Activated naive CD4-positive, alpha-beta T cell treated with anti-CD3 and anti-CD28 coated beads for 36 hours (primary cell): ENCODE data around the gene CTLA4. TPM values are rescaled to one million over a fixed set of nuclear protein-coding genes. Genes with fewer than 3 reads are reported as not detected.

Source experiments
- CTCF ChIA-PET: fragments of 350-600 bp; sonication (Branson Sonifier 250); formaldehyde crosslinking; loops from one replicate; lab custom pipeline; 2021; ENCODE audit warnings: antibody characterized with exemption; lab: Charles Lee
- DNase-seq: peaks from one replicate; pipeline ENCODE4 v3.0.0-alpha.2; 2020
- H3K27ac Mint-ChIP-seq: one replicate; pipeline ENCODE4 v1.8.0; 2021; ENCODE audit warnings: mild to moderate bottlenecking, mixed read lengths
- H3K27me3 Mint-ChIP-seq: one replicate; pipeline ENCODE4 v1.8.0; 2021; ENCODE audit warnings: low read depth, mixed read lengths
- H3K36me3 Mint-ChIP-seq: one replicate; pipeline ENCODE4 v1.8.0; 2021; ENCODE audit warnings: low read depth, mixed read lengths
- H3K4me1 Mint-ChIP-seq: one replicate; pipeline ENCODE4 v1.8.0; 2021; ENCODE audit warnings: low read depth, mixed read lengths
- H3K4me3 Mint-ChIP-seq: one replicate; pipeline ENCODE4 v1.8.0; 2021; ENCODE audit warnings: mild to moderate bottlenecking, moderate library complexity, mixed read lengths
- H3K9me3 Mint-ChIP-seq: one replicate; pipeline ENCODE4 v1.8.0; 2021; ENCODE audit warnings: mixed read lengths
- intact Hi-C: fragments of 100-400 bp; cut with micrococcal nuclease; formaldehyde crosslinking; loops from one replicate; pipeline ENCODE4 v1.15.1; 2023
- total RNA-seq, 2 experiments: library from RNA; stranded (reverse); gene quantifications; one replicate each; pipeline ENCODE4 v1.2.3, GENCODE V29; 2021

Gene CTLA4
- 10 to 100 TPM; 65.2 to 69.7 TPM for total RNA-seq

DNA sequence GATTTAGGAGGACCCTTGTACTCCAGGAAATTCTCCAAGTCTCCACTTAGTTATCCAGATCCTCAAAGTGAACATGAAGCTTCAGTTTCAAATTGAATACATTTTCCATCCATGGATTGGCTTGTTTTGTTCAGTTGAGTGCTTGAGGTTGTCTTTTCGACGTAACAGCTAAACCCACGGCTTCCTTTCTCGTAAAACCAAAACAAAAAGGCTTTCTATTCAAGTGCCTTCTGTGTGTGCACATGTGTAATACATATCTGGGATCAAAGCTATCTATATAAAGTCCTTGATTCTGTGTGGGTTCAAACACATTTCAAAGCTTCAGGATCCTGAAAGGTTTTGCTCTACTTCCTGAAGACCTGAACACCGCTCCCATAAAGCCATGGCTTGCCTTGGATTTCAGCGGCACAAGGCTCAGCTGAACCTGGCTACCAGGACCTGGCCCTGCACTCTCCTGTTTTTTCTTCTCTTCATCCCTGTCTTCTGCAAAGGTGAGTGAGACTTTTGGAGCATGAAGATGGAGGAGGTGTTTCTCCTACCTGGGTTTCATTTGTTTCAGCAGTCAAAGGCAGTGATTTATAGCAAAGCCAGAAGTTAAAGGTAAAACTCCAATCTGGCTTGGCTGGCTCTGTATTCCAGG lies at the start of gene CTLA4:
CTLA4 (plus strand) TSS at position 211 of the 640 bp plus-strand sequence; CDS start at position 383, 172 bp downstream.
- Mint-ChIP-seq H3K4me3 (peak within 1 kb of the TSS; percentile 92), H3K27me3 (no peaks in the 10 kb centered on the region), H3K27ac (peak within 1 kb of the TSS; percentile 99), H3K36me3 (peaks cover 40% of the 10 kb centered on the region), H3K9me3 (peaks cover 7% of the 10 kb centered on the region), H3K4me1 (peaks cover 50% of the 10 kb centered on the region)
- CTCF ChIA-PET: interaction anchor here (0.7 to 5.7 kb wide), 9 partner anchors 8 to 127 kb away, joined by 3 to 28 read pairs (median 5); no protein-coding TSS in a partner anchor
- intact Hi-C loops: loop anchor here (1.0 to 10.0 kb wide), 4 partner anchors 56 to 1600 kb away; partner anchors contain the start of genes FAM117B and NOP58
- DNase-seq: peak; percentile 60

DNA sequence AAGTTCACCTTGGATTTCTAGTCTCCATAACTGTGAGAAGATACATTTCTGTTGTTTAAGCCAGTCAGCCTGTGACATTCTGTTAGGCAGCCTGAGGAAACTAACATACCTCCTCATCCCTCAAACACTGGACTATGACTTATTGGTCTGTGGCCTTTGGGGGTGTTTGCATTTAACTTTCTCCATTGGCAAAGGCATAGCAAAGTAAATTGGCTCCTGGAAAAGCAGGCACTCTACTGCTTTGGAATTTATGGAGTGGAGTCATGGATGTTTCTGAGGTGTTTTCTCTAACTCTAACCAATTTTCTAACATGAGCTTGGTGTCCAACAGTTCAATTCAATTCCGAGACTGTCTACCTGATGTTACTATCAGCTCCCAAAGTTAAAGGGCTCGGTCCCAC lies 48.9 kb upstream of the CTLA4 start:
- no peaks in the 10 kb centered on the region for H3K27me3 Mint-ChIP-seq
- H3K4me1 Mint-ChIP-seq: peaks cover 33% of the 10 kb centered on the region
- no peak overlapping the region for H3K27ac Mint-ChIP-seq
- no peak overlapping the region for H3K4me3 Mint-ChIP-seq
- no peaks in the 10 kb centered on the region for H3K36me3 Mint-ChIP-seq
- DNase-seq: no peak
- CTCF ChIA-PET: interaction anchor here (0.8 to 2.4 kb wide), 3 partner anchors 11 to 334 kb away, joined by 3 to 8 read pairs (median 5); no protein-coding TSS in a partner anchor
- H3K9me3 Mint-ChIP-seq: no peaks in the 10 kb centered on the region
- intact Hi-C loops: loop anchor here (10.0 kb wide), 1 partner anchor 1234 kb away; no protein-coding TSS in a partner anchor

DNA sequence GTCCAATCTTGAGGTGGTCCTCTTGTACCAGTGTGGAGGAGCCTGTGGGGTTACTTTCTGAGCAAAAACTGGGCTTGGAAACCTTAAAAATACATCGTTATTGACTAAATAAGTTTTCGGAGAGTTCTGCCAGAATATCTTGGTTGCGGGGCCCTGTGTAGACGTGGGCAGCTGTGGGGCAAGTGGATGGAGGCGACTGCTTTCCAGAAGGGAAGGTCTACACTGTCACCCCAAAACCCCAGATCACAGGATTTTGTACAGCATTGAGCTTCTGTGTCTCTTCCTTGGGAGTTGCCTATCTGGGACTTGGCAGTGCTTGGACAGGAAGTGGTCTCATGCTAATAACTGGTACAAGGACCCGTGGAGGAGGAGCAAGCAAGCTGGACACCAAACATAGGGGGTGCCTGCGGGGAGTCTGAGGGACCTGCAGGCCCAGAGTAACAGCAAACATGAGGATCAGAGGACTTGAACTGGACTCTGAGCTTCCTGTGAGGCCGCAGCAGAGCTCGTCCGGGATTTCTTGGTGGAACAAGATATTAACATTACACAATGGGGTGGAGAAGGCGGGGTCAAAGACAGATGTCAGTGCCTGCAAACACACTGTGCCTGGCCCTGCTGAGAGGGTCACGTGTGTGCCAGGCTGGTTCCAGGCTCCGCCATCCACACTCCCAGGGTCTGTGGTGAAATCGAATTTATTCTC lies 48.0 kb upstream of the CTLA4 start:
- intact Hi-C loops: loop anchor here (10.0 kb wide), 1 partner anchor 1235 kb away; no protein-coding TSS in a partner anchor
- H3K9me3 Mint-ChIP-seq: no peaks in the 10 kb centered on the region
- CTCF ChIA-PET: interaction anchor here (0.7 to 1.2 kb wide), 2 partner anchors 11 to 335 kb away, joined by 3 to 5 read pairs; no protein-coding TSS in a partner anchor
- no peak overlapping the region for H3K27ac Mint-ChIP-seq
- no peak for DNase-seq
- H3K4me1 Mint-ChIP-seq: peaks cover 33% of the 10 kb centered on the region
- no peak overlapping the region for H3K4me3 Mint-ChIP-seq
- H3K36me3 Mint-ChIP-seq: no peaks in the 10 kb centered on the region
- no peaks in the 10 kb centered on the region for H3K27me3 Mint-ChIP-seq

DNA sequence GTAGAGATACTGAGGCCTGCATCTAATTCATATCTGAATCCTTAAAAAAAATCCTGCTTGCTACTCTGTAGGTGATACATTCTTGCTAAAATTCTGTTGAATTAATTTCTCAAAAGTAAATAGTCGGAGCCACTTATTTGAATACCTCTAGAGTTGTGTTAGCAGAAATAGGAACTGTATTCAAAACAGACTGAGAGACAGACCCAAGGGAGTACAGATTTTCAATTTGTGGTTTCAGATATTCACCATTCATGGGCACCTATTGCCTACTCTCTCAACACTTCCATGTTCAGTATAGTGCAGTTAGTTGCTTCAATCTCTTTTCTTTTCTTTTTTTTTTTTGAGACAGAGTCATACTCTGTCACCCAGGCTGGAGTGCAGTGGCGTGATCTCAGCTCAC lies 46.6 kb upstream of the CTLA4 start:
- no peak for DNase-seq
- intact Hi-C loops: no loop called here
- H3K36me3 Mint-ChIP-seq: no peaks in the 10 kb centered on the region
- no peak overlapping the region for H3K4me3 Mint-ChIP-seq
- H3K27ac Mint-ChIP-seq: no peak overlapping the region
- CTCF ChIA-PET: interaction anchor here (0.6 kb wide), 1 partner anchor 9 kb away, joined by 3 read pairs; no protein-coding TSS in a partner anchor
- peaks cover 32% of the 10 kb centered on the region for H3K4me1 Mint-ChIP-seq
- no peaks in the 10 kb centered on the region for H3K27me3 Mint-ChIP-seq
- no peaks in the 10 kb centered on the region for H3K9me3 Mint-ChIP-seq

DNA sequence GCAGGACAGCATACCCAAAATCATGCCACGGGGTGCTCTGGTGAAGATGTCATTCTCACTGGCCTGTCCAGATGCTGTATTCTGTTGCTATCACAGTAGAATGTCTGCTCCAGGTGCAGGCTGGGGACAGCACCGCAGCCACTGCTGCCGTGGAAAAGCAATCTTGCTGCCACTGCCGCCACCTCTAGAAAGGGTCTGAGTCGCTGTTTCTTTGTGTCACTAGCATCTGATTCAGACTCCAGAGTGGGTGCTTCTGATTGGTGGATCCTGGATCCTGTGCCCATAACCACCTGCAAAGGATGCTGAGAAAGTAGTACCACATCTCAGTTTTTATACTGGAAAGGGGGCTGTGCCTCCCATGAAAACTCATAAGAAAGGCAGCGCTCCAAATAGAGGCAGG lies 45.3 kb upstream of the CTLA4 start:
- Mint-ChIP-seq H3K27me3 (no peaks in the 10 kb centered on the region), H3K27ac (no peak overlapping the region), H3K4me1 (peaks cover 33% of the 10 kb centered on the region), H3K9me3 (no peaks in the 10 kb centered on the region), H3K36me3 (peaks cover 3% of the 10 kb centered on the region), H3K4me3 (no peak overlapping the region)
- CTCF ChIA-PET: interaction anchor here (0.8 to 1.7 kb wide), 3 partner anchors 83 to 383 kb away, joined by 3 to 5 read pairs (median 4); no protein-coding TSS in a partner anchor
- intact Hi-C loops: no loop called here
- peak; percentile 36 for DNase-seq

DNA sequence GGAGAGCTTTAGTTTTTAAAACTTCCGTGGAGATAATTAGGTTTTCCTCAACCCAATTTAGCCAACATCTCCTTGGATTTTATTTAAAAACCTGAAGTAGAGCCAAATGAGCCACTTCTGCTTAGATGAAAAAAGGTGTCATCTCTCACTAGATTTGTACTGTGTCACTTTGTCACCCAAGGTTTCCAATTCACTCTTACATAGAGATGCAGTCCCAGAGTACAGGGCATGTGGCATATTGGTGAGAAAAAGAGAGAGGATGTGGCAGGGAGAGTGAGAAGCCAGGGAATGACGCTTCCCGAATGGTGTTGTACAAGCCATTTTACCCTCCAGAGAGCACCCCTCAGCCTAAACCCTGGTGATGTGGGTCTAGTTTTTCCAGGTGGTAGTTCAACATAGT lies 44.4 kb upstream of the CTLA4 start:
- H3K27me3 Mint-ChIP-seq: no peaks in the 10 kb centered on the region
- H3K4me3 Mint-ChIP-seq: no peak overlapping the region
- no peak overlapping the region for H3K27ac Mint-ChIP-seq
- peaks cover 3% of the 10 kb centered on the region for H3K9me3 Mint-ChIP-seq
- CTCF ChIA-PET: interaction anchor here (1.6 to 1.7 kb wide), 2 partner anchors 82 to 384 kb away, joined by 3 to 5 read pairs; no protein-coding TSS in a partner anchor
- intact Hi-C loops: no loop called here
- peaks cover 5% of the 10 kb centered on the region for H3K36me3 Mint-ChIP-seq
- H3K4me1 Mint-ChIP-seq: peaks cover 33% of the 10 kb centered on the region
- no peak for DNase-seq

DNA sequence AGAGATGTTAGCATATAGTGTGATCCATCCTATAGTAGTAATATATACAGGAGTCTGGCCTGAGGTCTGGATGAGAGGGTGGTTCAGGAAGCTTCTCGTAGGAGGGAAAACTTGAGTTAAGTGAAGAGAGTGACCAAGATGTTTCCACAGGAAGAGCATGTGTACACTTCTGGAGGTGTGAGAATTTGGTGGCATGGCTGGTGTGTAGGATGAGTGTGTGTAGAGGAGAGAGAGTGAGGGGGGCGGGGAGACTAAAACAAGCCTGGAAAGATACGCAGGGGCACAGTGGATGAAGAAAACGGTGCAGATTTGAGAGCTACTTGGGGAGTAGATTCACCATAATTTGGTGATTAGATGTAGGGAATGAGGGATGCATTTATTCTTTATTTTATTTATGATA lies 43.5 kb upstream of the CTLA4 start:
- no peak overlapping the region for H3K4me3 Mint-ChIP-seq
- H3K36me3 Mint-ChIP-seq: peaks cover 5% of the 10 kb centered on the region
- no peak overlapping the region for H3K27ac Mint-ChIP-seq
- no peaks in the 10 kb centered on the region for H3K27me3 Mint-ChIP-seq
- CTCF ChIA-PET: interaction anchor here (0.7 to 1.3 kb wide), 2 partner anchors 10 to 86 kb away, joined by 3 to 4 read pairs; no protein-coding TSS in a partner anchor
- intact Hi-C loops: loop anchor here (2.0 kb wide), 1 partner anchor 85 kb away; no protein-coding TSS in a partner anchor
- DNase-seq: peak; percentile 41
- peaks cover 33% of the 10 kb centered on the region for H3K4me1 Mint-ChIP-seq
- H3K9me3 Mint-ChIP-seq: peaks cover 3% of the 10 kb centered on the region

DNA sequence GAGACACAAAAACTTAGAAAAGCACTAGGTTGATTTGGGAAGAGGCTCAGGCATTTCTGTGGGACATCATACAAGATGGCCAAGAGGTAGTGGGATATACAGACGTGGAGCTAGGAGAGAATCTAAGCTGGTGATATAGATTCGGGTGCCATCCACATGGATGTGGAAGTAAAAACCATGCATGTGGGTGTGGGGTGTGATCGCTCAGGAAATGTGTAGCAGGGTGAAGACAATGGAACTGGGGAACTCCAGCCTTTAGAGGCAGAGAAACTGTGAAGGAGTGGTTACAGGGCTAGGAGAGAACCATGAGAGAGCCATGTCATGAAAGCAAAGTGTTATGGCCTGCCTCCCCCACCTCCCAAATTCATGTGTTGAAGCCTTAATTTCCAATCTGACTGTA lies 43.0 kb upstream of the CTLA4 start:
- Mint-ChIP-seq H3K27me3 (no peaks in the 10 kb centered on the region), H3K27ac (peak overlapping the region; percentile 6), H3K4me1 (peaks cover 34% of the 10 kb centered on the region), H3K9me3 (peaks cover 3% of the 10 kb centered on the region), H3K4me3 (no peak overlapping the region), H3K36me3 (peaks cover 5% of the 10 kb centered on the region)
- intact Hi-C loops: loop anchor here (2.0 kb wide), 1 partner anchor 84 kb away; no protein-coding TSS in a partner anchor
- CTCF ChIA-PET: interaction anchor here (1.3 kb wide), 1 partner anchor 85 kb away, joined by 4 read pairs; no protein-coding TSS in a partner anchor
- peak; percentile 41 for DNase-seq

DNA sequence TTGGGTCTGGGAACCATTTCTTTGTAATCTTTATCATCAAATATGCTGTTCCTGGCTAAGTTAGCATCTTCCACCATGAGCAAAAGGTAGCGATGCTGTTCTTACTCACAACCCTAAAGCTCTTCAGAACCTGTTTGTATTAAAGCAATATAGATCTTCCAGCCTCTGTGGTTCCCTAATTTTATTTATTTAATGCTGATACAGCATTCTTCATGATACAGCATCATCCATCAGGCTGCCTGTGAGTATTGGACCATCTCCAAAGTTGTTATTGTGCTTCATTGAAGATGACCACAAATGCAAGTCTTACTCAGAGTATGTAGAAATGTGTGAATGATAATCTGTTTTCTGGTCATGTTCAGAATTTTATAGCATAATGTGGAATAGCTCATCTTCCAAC lies 40.9 kb upstream of the CTLA4 start:
- intact Hi-C loops: no loop called here
- peaks cover 47% of the 10 kb centered on the region for H3K4me1 Mint-ChIP-seq
- H3K4me3 Mint-ChIP-seq: no peak overlapping the region
- H3K36me3 Mint-ChIP-seq: peaks cover 5% of the 10 kb centered on the region
- no peak overlapping the region for H3K27ac Mint-ChIP-seq
- H3K27me3 Mint-ChIP-seq: no peaks in the 10 kb centered on the region
- DNase-seq: no peak
- CTCF ChIA-PET: interaction anchor here (0.6 kb wide), 1 partner anchor 536 kb away, joined by 3 read pairs; no protein-coding TSS in a partner anchor
- H3K9me3 Mint-ChIP-seq: peaks cover 3% of the 10 kb centered on the region

DNA sequence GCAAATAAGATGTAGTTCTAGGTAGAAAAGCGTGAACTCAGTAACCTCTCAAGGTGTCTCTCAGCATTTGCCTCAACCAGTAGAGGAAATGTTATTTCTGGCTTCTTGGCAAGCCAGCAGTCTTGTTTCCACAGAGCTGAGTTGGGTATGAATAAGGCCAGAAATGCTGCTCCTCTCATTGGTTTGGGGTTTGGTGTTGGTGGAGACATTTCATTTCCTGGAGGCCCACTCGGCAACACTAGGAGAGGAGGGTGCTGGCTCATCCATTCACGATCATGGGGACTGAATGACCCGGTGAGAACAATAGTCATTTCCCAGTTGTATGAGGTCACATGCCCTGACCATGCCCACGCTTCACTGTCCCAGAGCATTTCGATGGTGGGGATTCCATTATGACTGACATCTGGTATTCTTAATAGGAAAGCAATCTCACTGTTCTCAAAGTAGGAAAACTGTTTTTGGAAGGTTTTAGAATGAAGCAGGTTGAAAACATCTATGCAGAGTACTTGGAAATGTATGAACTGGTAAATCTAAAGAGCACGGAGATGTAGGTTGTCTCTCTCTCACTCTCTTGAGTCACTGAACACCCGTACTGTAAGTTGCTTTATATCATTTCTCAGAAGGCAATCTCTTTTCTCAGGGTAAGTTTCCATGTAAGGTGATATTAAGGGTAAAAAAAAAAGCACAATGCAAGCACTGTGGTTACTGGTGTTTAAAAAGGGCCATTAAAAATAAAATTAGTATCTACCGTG lies 37.1 kb upstream of the CTLA4 start:
- intact Hi-C loops: loop anchor here (1.0 kb wide), 2 partner anchors 23 to 41 kb away; no protein-coding TSS in a partner anchor
- Mint-ChIP-seq H3K27ac (peak overlapping the region; percentile 94), H3K9me3 (peaks cover 3% of the 10 kb centered on the region), H3K27me3 (no peaks in the 10 kb centered on the region), H3K36me3 (peaks cover 5% of the 10 kb centered on the region), H3K4me3 (peak overlapping the region; percentile 46), H3K4me1 (peaks cover 20% of the 10 kb centered on the region)
- CTCF ChIA-PET: interaction anchor here (0.6 to 1.7 kb wide), 3 partner anchors 13 to 357 kb away, joined by 3 to 8 read pairs (median 6); no protein-coding TSS in a partner anchor
- DNase-seq: peak; percentile 74

DNA sequence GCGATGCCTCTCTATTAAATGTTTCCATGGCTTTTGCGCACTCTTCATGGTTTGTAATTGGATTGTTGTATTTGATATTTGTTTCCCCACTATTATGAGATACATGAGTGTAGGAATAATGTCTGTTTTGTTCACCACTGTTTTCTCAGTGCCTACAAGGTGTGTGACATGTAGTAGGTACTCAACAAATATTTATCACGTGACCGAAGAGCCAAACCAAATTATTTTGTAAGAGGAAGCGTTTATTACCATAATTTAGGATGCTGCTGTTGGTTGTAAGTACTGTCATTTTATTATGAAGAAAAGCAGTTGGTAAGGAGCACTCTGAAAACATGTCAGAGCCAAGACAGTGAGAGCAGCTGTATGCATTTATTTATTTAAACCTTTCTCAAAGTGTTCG lies 32.2 kb upstream of the CTLA4 start:
- no peaks in the 10 kb centered on the region for H3K9me3 Mint-ChIP-seq
- H3K27ac Mint-ChIP-seq: peak overlapping the region; percentile 67
- H3K4me1 Mint-ChIP-seq: peaks cover 5% of the 10 kb centered on the region
- no peaks in the 10 kb centered on the region for H3K27me3 Mint-ChIP-seq
- H3K36me3 Mint-ChIP-seq: no peaks in the 10 kb centered on the region
- H3K4me3 Mint-ChIP-seq: no peak overlapping the region
- CTCF ChIA-PET: interaction anchor here (0.8 to 1.0 kb wide), 2 partner anchors 15 to 25 kb away, joined by 3 to 5 read pairs; no protein-coding TSS in a partner anchor
- intact Hi-C loops: no loop called here
- DNase-seq: no peak
